Measurements from ENCODE around the gene ZNF587B.
"Not testable (repeated sequence)": the region's sequence is repeated elsewhere in the genome, so short reads cannot be mapped to it uniquely, and the experiment has no call there.

Gene ZNF587B

DNA sequence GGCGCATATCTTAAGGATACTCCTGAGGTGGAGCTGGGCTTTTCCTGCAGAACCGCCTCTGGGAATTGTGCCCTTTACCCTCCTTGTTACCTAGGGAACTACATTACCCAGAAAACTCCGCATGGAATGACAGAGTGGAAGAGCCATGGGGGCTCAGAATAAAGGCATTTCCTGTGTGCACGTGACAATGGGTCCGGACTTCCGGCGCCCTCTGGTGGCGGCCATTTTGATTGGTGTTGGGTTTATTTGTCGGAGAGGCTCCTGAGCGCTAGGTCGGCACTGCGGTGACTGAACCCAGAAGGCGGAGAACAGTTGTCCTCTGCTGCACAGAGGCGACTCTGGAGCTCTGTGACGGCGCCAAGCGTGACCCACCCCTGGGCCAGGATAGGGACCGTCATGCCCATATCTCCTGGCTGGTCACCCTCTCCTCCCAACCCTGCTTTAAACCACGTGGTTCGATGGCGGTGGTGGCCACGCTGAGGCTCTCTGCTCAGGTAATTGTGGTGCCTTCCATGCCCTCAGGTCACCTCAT is at the start of gene ZNF587B:
ZNF587B (plus strand) TSS at position 229 of the 532 bp plus-strand sequence; CDS start at position 459, 230 bp downstream.
- no peaks in the 10 kb centered on the region for H3K36me3 ChIP-seq (ENCODE audit: control insufficient read depth, insufficient read depth, low read length)
- no CpG with 5 or more reads among the region's 22 CpGs for WGBS (ENCODE audit: insufficient coverage, insufficient read length)

GRCh38 chr19:57786286-57786685 is 43.8 kb upstream of the ZNF587B start:
- DNase-seq (ENCODE audit: low read depth, low spot score), result no peak
- Histone ChIP-seq H3K27me3 (ENCODE audit: control insufficient read depth, insufficient read depth, low read length) (no peaks in the 10 kb centered on the region), H3K9me3 (ENCODE audit: control insufficient read depth, insufficient read depth, low read length) (no peaks in the 10 kb centered on the region; the same call in 1 of the 2 replicates), H3K27ac (ENCODE audit: low read length) (no peak overlapping the region), H3K36me3 (ENCODE audit: control insufficient read depth, insufficient read depth, low read length) (peaks cover 4% of the 10 kb centered on the region; the same call in 1 of the 2 replicates), H3K4me1 (ENCODE audit: control insufficient read depth, insufficient read depth, low read length) (peaks cover 1% of the 10 kb centered on the region; the same call in 1 of the 2 replicates), H3K4me3 (ENCODE audit: low read length) (no peak overlapping the region)
- no CpG with 5 or more reads among the region's 38 CpGs for WGBS (ENCODE audit: insufficient coverage, insufficient read length)

More for the DNA sequence above, at the start of gene ZNF587B:
- Histone ChIP-seq H3K4me1 (ENCODE audit: control insufficient read depth, insufficient read depth, low read length) (no peaks in the 10 kb centered on the region), H3K27ac (ENCODE audit: low read length) (no peak within 1 kb of the TSS), H3K27me3 (ENCODE audit: control insufficient read depth, insufficient read depth, low read length) (no peaks in the 10 kb centered on the region), H3K4me3 (ENCODE audit: low read length) (peak within 1 kb of the TSS; percentile 87), H3K9me3 (ENCODE audit: control insufficient read depth, insufficient read depth, low read length) (no peaks in the 10 kb centered on the region)
- peak; percentile 93 for DNase-seq (ENCODE audit: low read depth, low spot score)

DNA sequence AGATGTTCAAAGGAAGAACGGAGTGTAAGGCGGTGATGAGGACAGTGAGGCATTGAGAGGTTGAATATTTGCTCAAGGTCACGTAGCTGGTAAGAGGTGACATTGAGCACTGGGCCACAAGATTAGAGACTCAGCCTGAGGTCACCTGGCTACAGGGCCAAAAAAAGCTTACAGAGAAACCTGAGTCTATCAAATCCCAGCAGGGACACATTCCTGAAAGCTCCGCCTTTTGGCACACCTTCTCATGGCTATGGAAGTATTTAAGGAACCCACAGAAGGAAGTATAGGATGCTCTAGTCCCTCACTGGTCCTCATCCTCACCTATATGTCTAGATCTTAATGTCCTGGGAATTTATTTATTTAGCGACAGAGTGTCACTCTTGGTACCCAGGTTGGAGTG is 43.2 kb upstream of the ZNF587B start:
- H3K36me3 ChIP-seq (ENCODE audit: control insufficient read depth, insufficient read depth, low read length), result peaks cover 4% of the 10 kb centered on the region; the same call in 1 of the 2 replicates
- H3K27ac ChIP-seq (ENCODE audit: low read length), result no peak overlapping the region
- no peak for DNase-seq (ENCODE audit: low read depth, low spot score)
- H3K4me3 ChIP-seq (ENCODE audit: low read length), result no peak overlapping the region
- peaks cover 1% of the 10 kb centered on the region; the same call in 1 of the 2 replicates for H3K4me1 ChIP-seq (ENCODE audit: control insufficient read depth, insufficient read depth, low read length)
- H3K27me3 ChIP-seq (ENCODE audit: control insufficient read depth, insufficient read depth, low read length), result no peaks in the 10 kb centered on the region
- no peaks in the 10 kb centered on the region; the same call in 1 of the 2 replicates for H3K9me3 ChIP-seq (ENCODE audit: control insufficient read depth, insufficient read depth, low read length)
- whole genome bisulfite sequencing (ENCODE audit: insufficient coverage, insufficient read length), result 100% methylated on average over 2 of the region's 5 CpGs

GRCh38 chr19:57788114-57788692 is 41.9 kb upstream of the ZNF587B start:
- Histone ChIP-seq H3K9me3 (ENCODE audit: control insufficient read depth, insufficient read depth, low read length) (no peaks in the 10 kb centered on the region; the same call in 1 of the 2 replicates), H3K36me3 (ENCODE audit: control insufficient read depth, insufficient read depth, low read length) (peaks cover 4% of the 10 kb centered on the region; the same call in 1 of the 2 replicates), H3K4me1 (ENCODE audit: control insufficient read depth, insufficient read depth, low read length) (peaks cover 1% of the 10 kb centered on the region; the same call in 1 of the 2 replicates), H3K27ac (ENCODE audit: low read length) (no peak overlapping the region), H3K27me3 (ENCODE audit: control insufficient read depth, insufficient read depth, low read length) (no peaks in the 10 kb centered on the region), H3K4me3 (ENCODE audit: low read length) (no peak overlapping the region)
- DNase-seq (ENCODE audit: low read depth, low spot score), result no peak

DNA sequence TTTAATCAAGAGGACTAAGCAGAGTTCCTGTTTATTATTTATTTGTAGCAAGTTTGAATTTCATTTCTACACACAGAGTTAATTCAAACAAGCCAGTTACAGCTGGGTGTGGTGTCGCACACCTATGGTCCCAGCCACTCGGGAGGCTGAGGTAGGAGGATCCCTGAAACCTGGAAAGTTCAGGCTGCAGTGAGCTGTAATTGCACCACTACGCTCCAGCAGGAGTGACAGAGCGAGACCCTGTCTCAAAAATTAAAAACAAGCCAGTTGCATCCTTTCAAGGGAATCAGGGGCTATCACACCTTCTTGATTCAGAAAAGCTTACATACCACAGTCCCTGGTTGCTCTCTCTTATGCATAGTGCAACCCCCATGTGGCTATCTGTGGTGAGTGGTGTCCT is 40.8 kb upstream of the ZNF587B start:
- Histone ChIP-seq H3K27me3 (ENCODE audit: control insufficient read depth, insufficient read depth, low read length) (no peaks in the 10 kb centered on the region), H3K4me1 (ENCODE audit: control insufficient read depth, insufficient read depth, low read length) (peaks cover 1% of the 10 kb centered on the region; the same call in 1 of the 2 replicates), H3K4me3 (ENCODE audit: low read length) (no peak overlapping the region), H3K36me3 (ENCODE audit: control insufficient read depth, insufficient read depth, low read length) (peaks cover 4% of the 10 kb centered on the region; the same call in 1 of the 2 replicates), H3K27ac (ENCODE audit: low read length) (no peak overlapping the region), H3K9me3 (ENCODE audit: control insufficient read depth, insufficient read depth, low read length) (no peaks in the 10 kb centered on the region; the same call in 1 of the 2 replicates)
- DNase-seq (ENCODE audit: low read depth, low spot score), result no peak
- no CpG with 5 or more reads among the region's 4 CpGs for WGBS (ENCODE audit: insufficient coverage, insufficient read length)

GRCh38 chr19:57796580-57796979 is 33.5 kb upstream of the ZNF587B start:
- WGBS (ENCODE audit: insufficient coverage, insufficient read length), result no CpG with 5 or more reads among the region's 1 CpG
- not testable (repeated sequence) for H3K4me1 ChIP-seq (ENCODE audit: control insufficient read depth, insufficient read depth, low read length); H3K27ac ChIP-seq (ENCODE audit: low read length); H3K4me3 ChIP-seq (ENCODE audit: low read length); H3K27me3 ChIP-seq (ENCODE audit: control insufficient read depth, insufficient read depth, low read length); DNase-seq (ENCODE audit: low read depth, low spot score); H3K36me3 ChIP-seq (ENCODE audit: control insufficient read depth, insufficient read depth, low read length); H3K9me3 ChIP-seq (ENCODE audit: control insufficient read depth, insufficient read depth, low read length)

DNA sequence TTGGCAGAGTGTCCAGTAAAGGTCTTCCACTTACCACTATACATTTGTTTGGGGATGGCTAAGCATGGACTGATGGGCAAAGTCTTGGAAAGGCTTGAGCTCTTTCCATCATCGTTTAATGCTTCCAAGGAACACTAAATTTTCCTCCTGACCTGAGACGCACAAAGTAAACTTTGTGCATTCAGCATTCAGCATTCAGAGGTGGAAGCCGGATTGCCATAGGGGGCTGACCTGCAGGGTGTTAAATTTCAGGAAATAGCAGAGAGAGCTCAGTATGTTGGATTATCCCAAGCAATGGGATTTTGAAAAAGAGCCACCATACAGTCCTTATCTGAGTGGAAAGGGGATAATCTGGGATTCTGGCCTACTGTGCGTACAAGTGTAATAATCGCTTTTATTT is 29.4 kb upstream of the ZNF587B start:
- H3K4me3 ChIP-seq (ENCODE audit: low read length), result no peak overlapping the region
- no peak overlapping the region for H3K27ac ChIP-seq (ENCODE audit: low read length)
- no peaks in the 10 kb centered on the region for H3K9me3 ChIP-seq (ENCODE audit: control insufficient read depth, insufficient read depth, low read length)
- DNase-seq (ENCODE audit: low read depth, low spot score), result no peak
- no CpG with 5 or more reads among the region's 5 CpGs for WGBS (ENCODE audit: insufficient coverage, insufficient read length)
- H3K36me3 ChIP-seq (ENCODE audit: control insufficient read depth, insufficient read depth, low read length), result no peaks in the 10 kb centered on the region
- H3K27me3 ChIP-seq (ENCODE audit: control insufficient read depth, insufficient read depth, low read length), result no peaks in the 10 kb centered on the region
- peaks cover 6% of the 10 kb centered on the region; the same call in 1 of the 2 replicates for H3K4me1 ChIP-seq (ENCODE audit: control insufficient read depth, insufficient read depth, low read length)

- H3K4me3 ChIP-seq (ENCODE audit: low read length), result no peak overlapping the region
These were observed 27.8 kb upstream of the ZNF587B start for GRCh38 chr19:57802269-57802668.

GRCh38 chr19:57803265-57803593 is 26.9 kb upstream of the ZNF587B start:
- no peak for DNase-seq (ENCODE audit: low read depth, low spot score)
- no CpG with 5 or more reads among the region's 6 CpGs for WGBS (ENCODE audit: insufficient coverage, insufficient read length)
- H3K4me1 ChIP-seq (ENCODE audit: control insufficient read depth, insufficient read depth, low read length), result peaks cover 6% of the 10 kb centered on the region; the same call in 1 of the 2 replicates
- no peaks in the 10 kb centered on the region for H3K27me3 ChIP-seq (ENCODE audit: control insufficient read depth, insufficient read depth, low read length)
- no peak overlapping the region for H3K27ac ChIP-seq (ENCODE audit: low read length)
- peak overlapping the region; percentile 36; the same call in 1 of the 2 replicates for H3K4me3 ChIP-seq (ENCODE audit: low read length)
- H3K36me3 ChIP-seq (ENCODE audit: control insufficient read depth, insufficient read depth, low read length), result peaks cover 5% of the 10 kb centered on the region; the same call in 1 of the 2 replicates
- H3K9me3 ChIP-seq (ENCODE audit: control insufficient read depth, insufficient read depth, low read length), result no peaks in the 10 kb centered on the region

More at GRCh38 chr19:57802269-57802668, 27.8 kb upstream of the ZNF587B start:
- no CpG with 5 or more reads among the region's 4 CpGs for WGBS (ENCODE audit: insufficient coverage, insufficient read length)
- peaks cover 6% of the 10 kb centered on the region; the same call in 1 of the 2 replicates for H3K4me1 ChIP-seq (ENCODE audit: control insufficient read depth, insufficient read depth, low read length)
- H3K27me3 ChIP-seq (ENCODE audit: control insufficient read depth, insufficient read depth, low read length), result no peaks in the 10 kb centered on the region
- H3K9me3 ChIP-seq (ENCODE audit: control insufficient read depth, insufficient read depth, low read length), result no peaks in the 10 kb centered on the region
- no peak for DNase-seq (ENCODE audit: low read depth, low spot score)
- no peak overlapping the region for H3K27ac ChIP-seq (ENCODE audit: low read length)
- H3K36me3 ChIP-seq (ENCODE audit: control insufficient read depth, insufficient read depth, low read length), result no peaks in the 10 kb centered on the region

DNA sequence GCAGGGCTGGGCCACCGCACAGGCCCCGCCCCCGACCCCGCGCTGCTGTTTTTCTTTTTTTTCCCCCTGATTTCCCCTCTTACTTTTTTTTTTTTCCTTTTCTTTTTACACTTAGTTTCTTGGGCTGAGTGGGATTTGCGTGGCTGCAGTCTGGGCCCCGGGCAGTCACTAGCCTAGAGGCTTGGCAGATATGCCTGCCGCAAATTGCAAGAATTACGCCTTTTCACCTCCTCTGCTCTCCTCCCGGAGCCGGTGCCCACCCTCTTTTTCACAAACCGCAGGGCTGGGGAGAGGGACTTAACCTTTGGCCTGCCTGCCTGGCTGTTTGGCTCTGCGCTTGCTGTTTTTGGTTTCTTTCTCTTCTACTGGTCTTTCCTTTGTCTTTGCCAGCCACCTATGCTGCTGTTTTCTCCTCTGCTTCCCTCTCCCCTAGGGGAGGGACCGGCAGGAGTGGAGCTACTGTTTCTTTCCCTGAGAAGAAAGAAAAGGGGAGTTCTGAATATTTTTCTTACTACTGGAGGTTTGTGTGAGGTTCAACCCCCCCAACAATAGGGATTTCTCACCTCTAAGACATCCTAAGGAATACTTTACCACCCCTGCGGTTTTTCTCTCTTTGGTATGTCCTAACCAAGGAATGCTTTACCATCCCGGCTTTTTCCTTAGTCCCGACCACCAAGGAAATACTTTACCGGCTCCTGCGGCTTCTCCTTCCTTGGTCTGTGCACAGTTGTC is 26.3 kb upstream of the ZNF587B start:
- DNase-seq (ENCODE audit: low read depth, low spot score), result peak; percentile 43
- Histone ChIP-seq H3K4me3 (ENCODE audit: low read length) (peak overlapping the region; percentile 36; the same call in 1 of the 2 replicates), H3K27me3 (ENCODE audit: control insufficient read depth, insufficient read depth, low read length) (no peaks in the 10 kb centered on the region), H3K36me3 (ENCODE audit: control insufficient read depth, insufficient read depth, low read length) (peaks cover 9% of the 10 kb centered on the region; the same call in 1 of the 2 replicates), H3K4me1 (ENCODE audit: control insufficient read depth, insufficient read depth, low read length) (peaks cover 6% of the 10 kb centered on the region; the same call in 1 of the 2 replicates), H3K27ac (ENCODE audit: low read length) (peak overlapping the region; percentile 78), H3K9me3 (ENCODE audit: control insufficient read depth, insufficient read depth, low read length) (no peaks in the 10 kb centered on the region)
- WGBS (ENCODE audit: insufficient coverage, insufficient read length), result no CpG with 5 or more reads among the region's 19 CpGs

All from iPS DF 6.9 (cell line).